IPS-20b (cell line): Measurements from ENCODE around the gene SEL1L.
A peak's percentile ranks its signal among the peaks of the same experiment; 100 is the strongest.
"Not testable (repeated sequence)": the region's sequence is repeated elsewhere in the genome, so short reads cannot be mapped to it uniquely, and the experiment has no call there.

ENCODE experiments used
- H3K27ac ChIP-seq: one replicate; pipeline ENCODE4 v1.5.1; 2013; ENCODE audit warnings: low read length
- H3K27me3 ChIP-seq: 2 replicates; pipeline ENCODE4 v1.6.1; 2013; ENCODE audit warnings: mild to moderate bottlenecking, low read length, inconsistent platforms; ENCODE audit not compliant: insufficient read depth
- H3K36me3 ChIP-seq: 2 replicates; pipeline ENCODE4 v1.6.1; 2013; ENCODE audit warnings: low read depth, mild to moderate bottlenecking, inconsistent platforms, low read length, moderate library complexity; ENCODE audit not compliant: insufficient read depth
- H3K4me1 ChIP-seq: 2 replicates; pipeline ENCODE4 v1.6.1; 2013; ENCODE audit warnings: mild to moderate bottlenecking, control low read depth, inconsistent platforms, low read length, moderate library complexity; ENCODE audit not compliant: insufficient read depth
- H3K4me3 ChIP-seq: 2 replicates; pipeline ENCODE4 v1.5.1; 2013; ENCODE audit warnings: mild to moderate bottlenecking, low read length, inconsistent platforms
- H3K9ac ChIP-seq: 2 replicates; pipeline ENCODE4 v1.6.1; 2013; ENCODE audit warnings: low read depth, mild to moderate bottlenecking, inconsistent platforms, low read length, moderate library complexity
- H3K9me3 ChIP-seq: 2 replicates; pipeline ENCODE4 v1.6.1; 2013; ENCODE audit warnings: mild to moderate bottlenecking, low read depth, low read length, inconsistent platforms; ENCODE audit not compliant: insufficient read depth

Gene SEL1L

DNA sequence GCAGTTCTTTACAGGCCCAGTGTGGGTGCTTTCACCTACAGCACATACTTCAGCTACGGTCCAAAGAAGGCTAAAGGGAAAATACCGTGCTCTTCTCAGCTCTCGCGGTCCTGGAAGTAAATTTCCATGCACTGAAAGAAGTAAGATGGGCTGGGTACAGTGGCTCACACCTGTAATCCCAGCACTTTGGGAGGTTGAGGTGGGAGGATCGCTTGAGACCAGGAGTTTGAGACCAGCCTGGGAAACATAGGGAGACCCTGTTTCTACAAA is 63.2 kb downstream of the SEL1L start:
- H3K27me3 ChIP-seq, H3K9me3 ChIP-seq, H3K9ac ChIP-seq, H3K4me3 ChIP-seq, H3K4me1 ChIP-seq, H3K36me3 ChIP-seq, H3K27ac ChIP-seq: not testable (repeated sequence)

DNA sequence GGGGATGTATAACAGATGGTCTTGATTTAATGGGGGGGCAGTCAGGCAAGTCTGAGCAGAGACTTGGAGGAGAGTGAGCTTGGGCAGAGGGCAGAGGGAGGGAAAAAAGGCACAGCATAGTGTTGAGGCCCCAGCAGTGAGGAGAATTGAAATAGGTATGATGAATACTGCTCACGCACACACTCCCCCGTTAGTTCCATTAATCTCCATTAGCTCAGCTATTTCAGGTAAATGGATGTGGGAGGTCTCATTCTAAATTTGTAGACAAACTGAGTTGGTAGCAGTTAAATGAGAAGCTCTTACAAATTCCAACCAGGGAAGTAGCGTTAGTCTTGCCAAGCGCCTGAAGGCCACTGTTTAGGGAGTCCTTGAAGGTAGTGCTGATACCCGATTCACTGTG is 66.8 kb downstream of the SEL1L start:
- Histone ChIP-seq H3K4me1 (no peaks in the 10 kb centered on the region), H3K36me3 (no peaks in the 10 kb centered on the region), H3K27ac (no peak overlapping the region), H3K27me3 (no peaks in the 10 kb centered on the region), H3K9me3 (no peaks in the 10 kb centered on the region), H3K4me3 (no peak overlapping the region), H3K9ac (no peak overlapping the region)

DNA sequence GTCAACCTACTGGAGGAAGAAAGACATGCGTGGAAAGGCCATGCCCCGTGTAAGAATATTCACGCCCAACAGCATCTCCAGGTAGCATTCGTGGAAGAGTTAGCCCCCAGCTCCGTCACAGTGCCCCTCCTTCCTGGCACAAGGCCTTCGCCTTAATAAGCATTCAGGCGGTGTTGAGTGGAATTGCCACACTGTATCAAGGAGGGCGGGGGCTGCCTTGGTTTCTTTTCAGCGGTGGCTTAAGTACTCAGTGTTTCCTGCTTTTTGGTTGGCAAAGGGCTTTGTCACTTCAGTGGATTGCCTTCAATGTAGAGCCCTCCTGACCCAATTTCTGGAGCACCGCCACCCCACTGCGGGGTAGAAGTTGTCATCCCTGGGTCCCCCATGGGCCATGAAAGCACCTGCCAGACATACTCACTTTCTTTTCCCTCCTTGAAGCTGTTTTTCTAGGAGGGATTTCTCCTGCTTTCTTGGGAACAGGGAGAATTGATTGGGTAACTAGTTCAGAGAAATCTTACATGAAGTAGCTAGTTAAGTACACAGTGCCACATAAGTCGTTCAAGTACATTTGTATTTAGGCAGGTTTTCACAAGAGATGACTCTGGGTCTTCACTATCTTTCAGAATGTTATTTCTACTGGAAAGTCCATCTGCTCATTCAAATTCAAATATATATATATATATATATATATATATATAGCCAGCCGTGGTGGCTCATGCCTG is 68.0 kb downstream of the SEL1L start:
- Histone ChIP-seq H3K27ac (no peak overlapping the region), H3K4me3 (no peak overlapping the region), H3K4me1 (no peaks in the 10 kb centered on the region), H3K9ac (no peak overlapping the region), H3K27me3 (no peaks in the 10 kb centered on the region), H3K9me3 (no peaks in the 10 kb centered on the region), H3K36me3 (no peaks in the 10 kb centered on the region)

- H3K4me1 ChIP-seq, H3K27me3 ChIP-seq, H3K9me3 ChIP-seq, H3K27ac ChIP-seq, H3K36me3 ChIP-seq: not testable (repeated sequence)
- H3K4me3 ChIP-seq, result peak overlapping the region; percentile 65; the same call in 1 of the 2 replicates
- H3K9ac ChIP-seq, result peak overlapping the region; percentile 72
Observed at GRCh38 chr14:81465003-81465392, 68.7 kb downstream of the SEL1L start.

GRCh38 chr14:81464253-81465002 is 69.2 kb downstream of the SEL1L start:
- Histone ChIP-seq H3K27me3 (no peaks in the 10 kb centered on the region), H3K36me3 (no peaks in the 10 kb centered on the region), H3K9ac (peak overlapping the region; percentile 72), H3K9me3 (no peaks in the 10 kb centered on the region), H3K4me1 (no peaks in the 10 kb centered on the region), H3K4me3 (peak overlapping the region; percentile 65), H3K27ac (no peak overlapping the region)

GRCh38 chr14:81462356-81462755 is 71.3 kb downstream of the SEL1L start:
- not testable (repeated sequence) for H3K27ac ChIP-seq, H3K4me3 ChIP-seq, H3K4me1 ChIP-seq, H3K9me3 ChIP-seq, H3K9ac ChIP-seq, H3K36me3 ChIP-seq, H3K27me3 ChIP-seq

DNA sequence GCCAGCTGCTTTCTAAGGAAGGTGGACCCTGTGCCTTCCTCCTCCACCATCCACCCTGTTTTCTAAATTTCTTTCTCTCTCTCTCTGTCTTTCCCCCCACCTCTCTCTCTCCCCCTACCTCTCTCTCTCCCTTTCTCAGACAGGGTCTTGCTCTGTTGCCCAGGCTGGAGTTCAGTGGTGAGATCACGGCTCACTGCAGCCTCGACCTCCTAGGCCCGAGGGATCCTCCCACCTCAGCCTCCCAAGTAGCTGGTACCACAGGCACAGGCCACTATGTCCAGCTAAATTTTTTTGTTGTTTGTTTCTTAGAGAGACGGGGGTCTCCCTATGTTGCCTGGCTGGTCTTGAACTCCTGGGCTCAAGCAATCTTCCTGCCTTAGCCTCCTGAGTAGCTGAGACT is 73.7 kb downstream of the SEL1L start:
- Histone ChIP-seq H3K9ac (no peak overlapping the region), H3K9me3 (no peaks in the 10 kb centered on the region), H3K4me1 (no peaks in the 10 kb centered on the region), H3K27me3 (no peaks in the 10 kb centered on the region), H3K36me3 (no peaks in the 10 kb centered on the region), H3K4me3 (no peak overlapping the region), H3K27ac (no peak overlapping the region)

- no peaks in the 10 kb centered on the region for H3K27me3 ChIP-seq
- H3K27ac ChIP-seq, result no peak overlapping the region
- no peaks in the 10 kb centered on the region for H3K36me3 ChIP-seq
- H3K9me3 ChIP-seq, result no peaks in the 10 kb centered on the region
- H3K9ac ChIP-seq, result no peak overlapping the region
- H3K4me1 ChIP-seq, result no peaks in the 10 kb centered on the region
- no peak overlapping the region for H3K4me3 ChIP-seq
Observed at GRCh38 chr14:81458352-81458751, 75.3 kb downstream of the SEL1L start.

GRCh38 chr14:81455390-81455789 is 78.3 kb downstream of the SEL1L start:
- Histone ChIP-seq H3K9me3 (no peaks in the 10 kb centered on the region), H3K27me3 (no peaks in the 10 kb centered on the region), H3K4me1 (peaks cover 3% of the 10 kb centered on the region; the same call in 1 of the 2 replicates)

DNA sequence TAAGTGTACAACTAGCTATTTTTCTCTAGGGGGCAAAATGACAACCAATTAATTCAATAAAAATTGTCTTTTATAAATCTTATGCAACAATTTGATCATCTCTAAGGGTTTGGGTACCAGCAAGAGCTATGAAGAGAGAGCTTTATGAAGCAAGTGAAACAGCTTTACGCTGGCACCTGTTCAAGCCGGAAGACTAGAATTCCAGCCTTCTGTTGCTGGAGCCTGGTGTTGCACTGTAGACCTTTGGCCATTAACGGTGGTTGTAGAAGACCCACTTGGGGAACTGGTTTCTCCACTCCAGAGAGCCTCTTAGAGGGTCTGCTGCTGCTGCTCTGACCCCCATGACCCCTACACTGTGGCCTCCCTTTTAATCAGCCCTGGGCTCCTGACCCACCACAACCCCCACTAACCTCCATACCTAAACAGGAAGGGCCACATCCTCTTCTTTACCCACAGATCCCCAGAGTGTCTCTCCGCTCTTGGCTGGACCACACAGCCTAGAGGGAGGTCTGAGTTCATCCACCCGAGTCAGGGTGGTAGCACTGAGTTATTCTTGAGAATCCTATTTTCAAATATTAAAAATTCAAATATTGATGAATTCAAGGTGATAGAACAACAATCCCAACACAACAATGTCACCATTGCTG is 79.0 kb downstream of the SEL1L start:
- no peaks in the 10 kb centered on the region for H3K9me3 ChIP-seq
- H3K27ac ChIP-seq, result no peak overlapping the region
- H3K27me3 ChIP-seq, result no peaks in the 10 kb centered on the region
- H3K36me3 ChIP-seq, result no peaks in the 10 kb centered on the region
- no peak overlapping the region for H3K9ac ChIP-seq
- peaks cover 8% of the 10 kb centered on the region for H3K4me1 ChIP-seq
- no peak overlapping the region for H3K4me3 ChIP-seq

More at GRCh38 chr14:81455390-81455789, 78.3 kb downstream of the SEL1L start:
- Histone ChIP-seq H3K27ac (no peak overlapping the region), H3K36me3 (no peaks in the 10 kb centered on the region), H3K9ac (no peak overlapping the region), H3K4me3 (no peak overlapping the region)

DNA sequence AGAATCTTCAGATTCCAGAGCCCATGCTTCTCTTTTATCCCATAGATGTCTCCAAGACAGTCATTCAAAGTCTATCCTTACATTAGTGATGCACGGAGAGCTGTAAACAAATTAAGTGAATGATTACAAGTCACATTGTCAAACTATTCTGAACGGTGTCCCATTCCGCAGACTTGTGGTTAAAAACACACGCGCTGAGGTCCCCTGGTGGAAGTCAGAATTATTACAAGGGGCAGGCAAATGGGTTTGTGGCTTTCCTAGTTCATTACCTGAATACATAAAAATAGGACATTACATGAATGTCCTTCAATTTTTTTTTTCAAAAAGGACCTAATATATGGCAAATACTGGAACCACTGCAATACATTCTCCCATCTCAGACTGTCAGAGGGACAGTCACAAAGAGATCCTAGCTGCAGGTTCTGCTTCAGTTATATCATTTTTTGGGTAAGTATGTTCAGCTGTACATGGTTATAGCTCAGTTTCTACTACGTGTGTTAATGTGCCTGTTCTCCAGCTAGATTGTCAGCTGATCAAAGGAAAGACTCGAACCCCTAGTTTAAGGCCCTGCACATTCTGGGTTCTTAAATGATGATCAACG is 80.4 kb downstream of the SEL1L start:
- no peaks in the 10 kb centered on the region for H3K27me3 ChIP-seq
- H3K27ac ChIP-seq, result no peak overlapping the region
- no peak overlapping the region for H3K4me3 ChIP-seq
- no peaks in the 10 kb centered on the region for H3K36me3 ChIP-seq
- no peaks in the 10 kb centered on the region for H3K9me3 ChIP-seq
- no peak overlapping the region for H3K9ac ChIP-seq
- peaks cover 14% of the 10 kb centered on the region for H3K4me1 ChIP-seq
